Measurements from ENCODE around the gene TMEFF1. TPM values are rescaled to one million over a fixed set of nuclear protein-coding genes. Genes with fewer than 3 reads are reported as not detected.

The TMEFF1 gene
- total RNA-seq, 1 donor from 2014 or later, result 103 TPM

DNA sequence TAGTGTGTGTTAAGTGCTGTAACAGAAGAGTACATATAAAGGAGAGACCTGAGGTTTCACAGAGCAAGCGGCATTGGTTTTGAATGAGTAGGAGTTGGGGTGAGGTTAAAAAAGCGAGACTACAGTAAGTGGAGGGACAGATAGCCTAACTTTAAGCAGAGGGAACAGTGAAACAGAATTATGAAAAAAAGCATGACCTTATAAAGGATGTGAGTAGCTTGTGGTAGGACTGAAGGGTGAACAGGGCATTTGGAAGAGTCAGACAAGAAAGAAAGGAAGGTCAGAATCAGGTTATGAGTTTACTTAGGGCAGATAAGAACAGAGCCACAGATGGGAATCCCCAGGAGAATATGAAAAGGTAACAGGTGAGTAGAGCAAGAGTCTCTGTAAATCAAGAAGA lies 23.5 kb upstream of the TMEFF1 start:
- Mint-ChIP-seq H3K4me3 (no peak overlapping the region), H3K36me3 (peaks cover 51% of the 10 kb centered on the region), H3K4me1 (peaks cover under 1% of the 10 kb centered on the region), H3K27me3 (ENCODE audit: insufficient read depth, low read depth) (no peaks in the 10 kb centered on the region), H3K27ac (no peak overlapping the region), H3K9me3 (peaks cover 13% of the 10 kb centered on the region)
- peaks cover 20% of the 10 kb centered on the region for H3F3A ChIP-seq (ENCODE audit: low read depth)
- no peak overlapping the region for H3K4me3 ChIP-seq
- H3K4me2 ChIP-seq, result no peak overlapping the region
- H3K27me3 ChIP-seq, result no peaks in the 10 kb centered on the region
- H3K79me2 ChIP-seq (ENCODE audit: low read depth), result peaks cover 27% of the 10 kb centered on the region
- no peak overlapping the region for H2AFZ ChIP-seq (replicated peaks)
- no peak overlapping the region for H3K27ac ChIP-seq
- DNase-seq (ENCODE audit: low spot score), result no peak
- peaks cover 42% of the 10 kb centered on the region for H4K20me1 ChIP-seq (ENCODE audit: low read depth)
- H3K9ac ChIP-seq, result no peak overlapping the region
- TF ChIP-seq EZH2 (IDR thresholded peaks at IDR 0.05), result no peak
- TF ChIP-seq, protein P1, sequence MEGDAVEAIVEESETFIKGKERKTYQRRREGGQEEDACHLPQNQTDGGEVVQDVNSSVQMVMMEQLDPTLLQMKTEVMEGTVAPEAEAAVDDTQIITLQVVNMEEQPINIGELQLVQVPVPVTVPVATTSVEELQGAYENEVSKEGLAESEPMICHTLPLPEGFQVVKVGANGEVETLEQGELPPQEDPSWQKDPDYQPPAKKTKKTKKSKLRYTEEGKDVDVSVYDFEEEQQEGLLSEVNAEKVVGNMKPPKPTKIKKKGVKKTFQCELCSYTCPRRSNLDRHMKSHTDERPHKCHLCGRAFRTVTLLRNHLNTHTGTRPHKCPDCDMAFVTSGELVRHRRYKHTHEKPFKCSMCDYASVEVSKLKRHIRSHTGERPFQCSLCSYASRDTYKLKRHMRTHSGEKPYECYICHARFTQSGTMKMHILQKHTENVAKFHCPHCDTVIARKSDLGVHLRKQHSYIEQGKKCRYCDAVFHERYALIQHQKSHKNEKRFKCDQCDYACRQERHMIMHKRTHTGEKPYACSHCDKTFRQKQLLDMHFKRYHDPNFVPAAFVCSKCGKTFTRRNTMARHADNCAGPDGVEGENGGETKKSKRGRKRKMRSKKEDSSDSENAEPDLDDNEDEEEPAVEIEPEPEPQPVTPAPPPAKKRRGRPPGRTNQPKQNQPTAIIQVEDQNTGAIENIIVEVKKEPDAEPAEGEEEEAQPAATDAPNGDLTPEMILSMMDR (IDR thresholded peaks at IDR 0.05), result no peak
- TF ChIP-seq EZH2phosphoT487 (IDR thresholded peaks at IDR 0.05), result no peak
- peaks cover 14% of the 10 kb centered on the region for H3K36me3 ChIP-seq
- H3K9me3 ChIP-seq (ENCODE audit: low read depth), result no peaks in the 10 kb centered on the region
- peaks cover 5% of the 10 kb centered on the region for H3K4me1 ChIP-seq

DNA sequence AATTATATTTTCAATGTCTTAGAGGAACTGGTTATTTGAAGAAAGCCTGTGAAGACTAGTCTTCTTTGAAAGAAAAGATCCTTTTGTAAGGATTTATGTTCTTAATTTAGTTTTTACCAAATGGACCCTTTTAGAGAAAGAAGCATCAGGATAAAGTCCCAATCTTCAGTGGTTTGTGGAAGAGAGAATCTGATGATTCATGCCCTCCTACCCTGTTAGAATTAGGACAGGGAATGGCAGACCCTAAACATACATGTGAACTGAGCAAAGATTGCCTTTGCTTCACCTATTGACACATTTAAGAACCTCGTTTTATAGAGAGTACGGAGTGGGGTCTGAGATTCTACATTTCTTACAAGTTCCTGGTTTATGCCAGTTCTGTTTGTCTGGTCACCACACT lies 20.1 kb upstream of the TMEFF1 start:
- Mint-ChIP-seq H3K36me3 (peaks cover 54% of the 10 kb centered on the region), H3K4me1 (peaks cover 2% of the 10 kb centered on the region), H3K4me3 (no peak overlapping the region), H3K27ac (no peak overlapping the region), H3K27me3 (ENCODE audit: insufficient read depth, low read depth) (no peaks in the 10 kb centered on the region), H3K9me3 (peaks cover 13% of the 10 kb centered on the region)
- peaks cover 14% of the 10 kb centered on the region for H4K20me1 ChIP-seq (ENCODE audit: low read depth)
- H3K36me3 ChIP-seq, result peaks cover 9% of the 10 kb centered on the region
- H3K4me1 ChIP-seq, result no peaks in the 10 kb centered on the region
- no peaks in the 10 kb centered on the region for H3K9me3 ChIP-seq (ENCODE audit: low read depth)
- TF ChIP-seq EZH2phosphoT487 (IDR thresholded peaks at IDR 0.05), result no peak
- TF ChIP-seq, protein P1 (IDR thresholded peaks at IDR 0.05), result no peak
- no peak for TF ChIP-seq EZH2 (IDR thresholded peaks at IDR 0.05)
- H3K9ac ChIP-seq, result no peak overlapping the region
- H3K79me2 ChIP-seq (ENCODE audit: low read depth), result peaks cover 5% of the 10 kb centered on the region
- no peak for DNase-seq (ENCODE audit: low spot score)
- no peaks in the 10 kb centered on the region for H3F3A ChIP-seq (ENCODE audit: low read depth)
- no peak overlapping the region for H3K27ac ChIP-seq
- no peak overlapping the region for H3K4me2 ChIP-seq
- H3K27me3 ChIP-seq, result no peaks in the 10 kb centered on the region
- H3K4me3 ChIP-seq, result no peak overlapping the region
- no peak overlapping the region for H2AFZ ChIP-seq (replicated peaks)

DNA sequence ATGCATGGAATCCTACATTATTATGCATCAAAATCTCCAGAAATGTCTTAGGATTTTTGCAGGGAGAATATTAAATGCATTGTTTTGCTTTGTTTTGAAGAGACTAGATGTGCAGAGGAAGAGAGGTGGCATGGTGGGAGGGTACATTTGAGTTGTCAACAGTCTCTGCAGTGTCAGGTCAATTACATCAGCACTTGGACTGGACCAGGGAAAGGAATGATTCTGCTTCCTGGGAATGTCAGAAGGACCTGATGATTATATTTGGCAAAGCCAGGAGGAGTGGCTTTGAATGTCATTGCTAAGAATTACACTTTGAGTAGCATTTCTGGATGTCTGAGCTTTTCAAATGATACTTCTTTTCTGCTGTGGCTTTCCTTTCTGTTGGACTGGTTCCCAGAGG lies 17.5 kb upstream of the TMEFF1 start:
- Histone ChIP-seq H3K4me1 (no peaks in the 10 kb centered on the region), H2AFZ (replicated peaks) (no peak overlapping the region), H3K27me3 (no peaks in the 10 kb centered on the region), H3K79me2 (ENCODE audit: low read depth) (no peaks in the 10 kb centered on the region), H3K9me3 (ENCODE audit: low read depth) (no peaks in the 10 kb centered on the region), H3K9ac (no peak overlapping the region), H3K36me3 (peaks cover 9% of the 10 kb centered on the region), H3K4me2 (no peak overlapping the region), H4K20me1 (ENCODE audit: low read depth) (peaks cover 4% of the 10 kb centered on the region), H3K27ac (no peak overlapping the region), H3F3A (ENCODE audit: low read depth) (peaks cover 4% of the 10 kb centered on the region), H3K4me3 (no peak overlapping the region)
- TF ChIP-seq EZH2phosphoT487 (IDR thresholded peaks at IDR 0.05) (no peak), EZH2 (IDR thresholded peaks at IDR 0.05) (no peak)
- TF ChIP-seq, protein P1 (IDR thresholded peaks at IDR 0.05), result no peak
- H3K4me1 Mint-ChIP-seq, result peaks cover 2% of the 10 kb centered on the region
- H3K27ac Mint-ChIP-seq, result no peak overlapping the region
- no peak overlapping the region for H3K4me3 Mint-ChIP-seq
- peaks cover 3% of the 10 kb centered on the region for H3K27me3 Mint-ChIP-seq (ENCODE audit: insufficient read depth, low read depth)
- H3K36me3 Mint-ChIP-seq, result peaks cover 49% of the 10 kb centered on the region
- peaks cover 13% of the 10 kb centered on the region for H3K9me3 Mint-ChIP-seq
- no peak for DNase-seq (ENCODE audit: low spot score)
